Stimulated activated CD4-positive, alpha-beta T cell treated with anti-CD3 and anti-CD28 coated beads, TNF-alpha, amount 100 ng/mL, for 4 hours (primary cell): ENCODE measurements around the gene CD300H.
"Not testable (repeated sequence)": the region's sequence is repeated elsewhere in the genome, so short reads cannot be mapped to it uniquely, and the experiment has no call there.

Source experiments
- DNase-seq, 3 experiments: peaks; one replicate each; pipeline ENCODE4 v3.0.0-alpha.2; 2020; ENCODE audit warnings: low read depth in 3 of 3

CD300H gene

DNA sequence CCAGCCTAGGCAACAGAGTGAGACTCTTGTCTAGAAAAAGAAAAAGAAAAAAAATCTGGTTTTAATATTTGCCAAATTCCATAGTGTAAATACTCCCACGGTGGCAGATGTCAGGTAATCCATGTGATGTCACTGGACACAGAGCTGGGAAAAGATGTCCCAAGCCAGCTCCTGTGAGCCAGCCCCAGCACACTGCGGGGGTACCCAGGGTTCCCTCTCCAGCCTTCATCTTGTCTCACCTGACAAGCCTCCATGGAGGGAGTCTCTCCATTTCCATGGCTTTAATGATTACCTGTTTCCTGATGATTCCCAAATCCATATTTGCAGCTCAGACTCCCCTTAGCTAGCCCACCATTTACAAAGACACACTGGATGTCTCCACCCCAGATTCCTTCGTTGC, 40.6 kb downstream of the CD300H start:
- DNase-seq, result no peak

DNA sequence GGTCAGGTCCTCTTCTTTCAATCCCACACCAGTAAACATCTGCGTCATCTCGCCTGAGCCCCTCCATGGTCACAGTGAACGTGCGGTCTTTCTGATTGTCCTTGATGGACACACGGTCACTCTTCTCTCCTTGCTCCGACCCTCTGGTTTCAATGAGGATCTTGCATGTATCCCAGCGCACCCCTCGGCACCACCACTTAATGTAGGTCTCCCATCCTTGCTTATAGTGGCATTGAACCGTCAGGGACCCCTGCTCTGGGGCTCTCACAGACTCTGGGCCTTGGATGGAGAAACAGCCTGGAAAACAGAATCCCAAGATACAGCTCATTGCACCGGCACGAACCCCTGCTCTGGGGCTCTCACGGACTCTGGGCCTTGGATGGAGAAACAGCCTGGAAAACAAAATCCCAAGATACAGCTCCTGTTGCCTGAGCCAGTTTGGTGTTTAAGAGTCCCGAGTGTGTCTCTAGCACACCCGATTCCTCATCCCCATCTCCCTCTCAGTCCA, 41.5 kb downstream of the CD300H start:
- DNase-seq, result no peak

- no peak for DNase-seq
Observed at GRCh38 chr17:74525465-74525725, 41.9 kb downstream of the CD300H start.

- DNase-seq, result no peak
Observed at GRCh38 chr17:74524653-74525464, 42.5 kb downstream of the CD300H start.

DNA sequence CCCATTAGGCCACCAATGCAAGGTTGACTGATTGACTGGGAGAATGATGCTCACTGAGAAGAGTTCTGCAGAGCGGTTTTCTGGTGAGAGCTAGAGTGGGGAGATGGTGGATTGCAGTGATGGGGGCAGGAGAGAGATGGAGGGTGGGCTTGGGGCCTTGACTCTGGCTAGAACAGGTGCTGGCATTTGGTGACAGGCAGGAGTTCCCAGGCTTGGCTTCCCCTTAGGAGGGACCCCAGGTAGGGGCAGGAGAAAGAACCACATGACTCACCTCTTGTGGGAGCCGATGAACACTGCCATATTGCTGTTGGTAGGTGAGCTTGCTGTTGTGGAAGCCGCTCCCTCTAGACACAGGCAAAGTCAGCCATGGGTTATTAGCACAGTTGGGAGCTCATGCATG, 44.0 kb downstream of the CD300H start:
- DNase-seq, result no peak

DNA sequence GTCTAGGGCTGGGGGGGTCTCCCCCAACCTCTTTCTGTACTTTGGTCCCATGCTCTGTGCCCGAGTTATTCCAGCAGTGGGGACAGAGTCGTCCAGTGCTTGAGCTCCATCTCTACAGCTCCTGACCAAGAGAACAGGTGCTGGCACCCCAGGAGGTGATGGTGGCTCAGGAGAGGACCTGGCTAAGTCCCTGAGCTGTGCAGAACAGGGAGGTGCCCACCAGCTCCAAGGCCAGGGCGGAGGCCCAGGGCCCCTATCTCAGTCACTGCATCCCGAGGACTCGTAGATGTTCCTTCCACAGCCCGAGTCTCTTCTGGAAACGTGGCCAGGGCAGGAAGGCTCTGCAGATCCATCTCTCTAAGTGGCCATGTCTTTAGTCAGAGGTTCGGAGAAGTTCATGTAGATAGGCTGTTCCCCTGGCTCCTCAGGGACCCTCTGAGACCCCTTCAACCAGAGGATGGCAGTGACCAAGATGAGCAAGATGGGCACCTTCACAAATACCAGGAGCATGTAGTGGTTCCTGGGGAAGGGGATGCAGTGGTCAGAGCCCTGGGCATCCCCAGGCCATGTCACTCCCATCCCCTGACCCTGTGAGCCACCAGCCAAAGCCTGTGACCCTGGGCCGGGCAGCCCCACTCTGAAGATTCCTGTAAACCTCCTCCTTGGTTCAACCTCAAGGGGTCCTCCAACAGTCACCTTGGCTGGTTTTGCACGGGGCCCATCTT, 44.8 kb downstream of the CD300H start:
- DNase-seq, result no peak

GRCh38 chr17:74521701-74522201, 45.6 kb downstream of the CD300H start:
- DNase-seq, result no peak

DNA sequence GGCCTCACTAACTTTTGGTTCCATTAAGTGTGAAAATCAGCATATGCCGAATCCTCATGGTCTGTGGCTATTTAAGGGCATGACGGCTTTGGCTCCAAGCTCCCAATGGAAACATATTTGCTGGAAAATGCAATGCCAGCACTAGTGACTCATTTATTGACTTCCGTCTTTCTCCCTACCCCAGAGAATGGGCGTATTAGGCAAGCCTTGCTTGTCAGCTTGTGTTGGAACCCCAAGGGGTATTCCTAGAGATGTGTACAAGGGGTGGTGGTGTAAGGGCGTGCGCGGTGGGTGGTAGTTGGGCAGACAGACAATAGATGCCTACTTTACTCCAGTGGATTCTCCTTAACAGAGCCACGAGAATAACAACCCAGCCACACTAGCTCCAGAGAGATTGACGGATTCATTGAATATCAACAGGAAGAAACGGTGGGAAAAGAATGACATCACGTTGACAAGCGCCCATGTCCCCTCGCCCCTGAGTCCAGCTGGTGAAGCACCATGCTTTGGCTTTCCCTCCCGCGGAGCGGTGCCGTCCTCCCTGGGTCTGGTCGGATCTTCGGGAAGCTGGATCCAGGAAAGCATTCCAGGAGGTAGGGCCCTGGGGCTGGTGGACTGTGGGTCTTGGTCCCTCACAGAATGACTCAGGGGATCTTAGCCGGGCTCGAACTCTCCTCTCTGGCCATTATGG, 46.4 kb downstream of the CD300H start:
- DNase-seq, result no peak

- DNase-seq, result no peak
Observed at GRCh38 chr17:74520016-74520434, 47.3 kb downstream of the CD300H start.

DNA sequence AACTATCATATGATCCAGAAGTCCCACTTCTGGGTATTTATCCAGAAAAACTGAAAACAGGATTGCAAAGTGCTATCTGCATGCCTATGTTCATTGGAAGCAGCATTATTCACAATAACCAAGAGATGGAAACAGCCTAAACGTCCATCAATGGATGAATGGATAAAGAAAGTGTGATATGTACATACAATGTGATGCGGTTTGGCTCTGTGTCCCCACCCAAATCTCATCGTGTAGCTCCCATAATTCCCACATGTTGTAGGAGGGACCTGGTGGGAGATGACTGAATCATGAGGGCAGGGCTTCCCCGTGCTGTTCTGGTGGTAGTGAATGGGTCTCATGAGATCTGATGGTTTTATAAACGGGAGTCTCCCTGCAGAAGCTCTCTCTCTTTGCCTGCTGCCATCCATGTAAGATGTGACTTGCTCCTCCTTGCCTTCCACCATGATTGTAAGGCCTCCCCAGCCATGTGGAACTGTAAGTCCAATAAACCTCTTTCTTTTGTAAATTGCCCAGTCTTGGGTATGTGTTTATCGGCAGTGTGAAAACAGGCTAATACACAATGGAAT, 48.8 kb downstream of the CD300H start:
- DNase-seq, result not testable (repeated sequence)

DNA sequence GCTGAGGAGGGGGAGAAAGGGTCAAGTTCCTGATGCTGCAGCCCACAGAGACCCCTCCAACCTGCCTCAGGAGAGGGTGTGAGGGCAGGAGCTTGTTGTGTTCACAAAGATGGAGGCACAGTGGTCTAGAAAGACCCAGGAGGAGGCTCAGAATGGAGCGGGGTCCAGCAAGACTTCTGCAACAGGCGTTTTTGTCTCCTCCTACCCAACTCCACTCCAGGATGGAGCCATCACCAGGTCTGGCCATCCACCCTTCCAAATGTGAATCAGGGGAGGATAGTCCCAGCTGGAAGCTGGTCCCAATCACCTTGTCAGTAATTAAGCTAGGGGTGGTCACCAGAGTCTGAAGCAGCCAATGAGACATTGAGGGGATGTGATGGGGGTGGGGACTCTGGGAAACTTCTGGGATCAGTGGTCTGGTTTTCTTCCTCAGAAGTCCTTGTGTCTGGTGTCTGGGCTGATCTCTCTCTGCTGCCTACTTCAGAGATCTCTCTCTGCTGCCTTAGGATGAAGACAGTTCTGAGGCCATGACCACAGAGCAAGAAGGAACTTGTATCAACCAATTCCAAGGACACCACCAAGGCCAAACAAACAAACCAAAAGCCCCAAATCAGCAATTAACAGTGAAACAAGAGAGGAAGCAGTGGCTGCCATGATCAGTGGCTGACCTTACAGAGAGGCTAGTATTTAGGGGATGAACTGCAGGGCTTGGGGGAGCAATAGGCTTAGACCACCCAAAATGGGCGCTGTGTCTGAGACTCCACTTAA, 50.6 kb downstream of the CD300H start:
- no peak for DNase-seq

GRCh38 chr17:74515941-74516340, 51.4 kb downstream of the CD300H start:
- no peak for DNase-seq

DNA sequence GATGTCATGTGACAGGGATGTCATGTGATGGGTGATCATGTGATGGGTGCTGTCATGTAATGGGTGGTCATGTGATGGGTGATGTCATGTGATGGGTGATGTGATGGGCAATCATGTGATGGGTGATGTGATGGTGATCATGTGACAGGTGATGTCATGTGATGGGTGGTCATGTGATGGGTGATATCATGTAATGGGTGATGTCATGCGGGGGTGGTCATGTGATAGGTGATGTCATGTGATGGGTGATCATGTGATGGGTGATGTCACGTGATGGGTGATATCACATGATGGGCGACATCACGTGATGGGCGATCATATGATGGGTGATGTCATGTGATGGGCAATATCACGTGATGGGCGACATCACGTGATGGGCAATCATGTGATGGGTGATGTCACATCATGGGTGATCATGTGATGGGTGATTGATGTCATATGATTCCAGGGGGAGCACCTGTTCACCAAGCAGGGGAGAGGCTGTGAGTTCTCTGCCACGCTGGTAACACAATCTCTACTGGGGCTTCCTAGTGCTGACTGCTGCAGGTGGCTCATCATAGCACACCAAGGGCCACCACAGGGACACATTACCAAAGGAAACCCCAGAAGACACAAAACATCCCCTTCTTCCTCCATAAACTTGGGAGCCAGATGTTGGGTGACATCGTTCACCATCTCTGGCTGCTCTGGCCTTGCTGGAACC, 52.5 kb downstream of the CD300H start:
- DNase-seq, result no peak

GRCh38 chr17:74513987-74514631, 53.2 kb downstream of the CD300H start:
- no peak for DNase-seq

DNA sequence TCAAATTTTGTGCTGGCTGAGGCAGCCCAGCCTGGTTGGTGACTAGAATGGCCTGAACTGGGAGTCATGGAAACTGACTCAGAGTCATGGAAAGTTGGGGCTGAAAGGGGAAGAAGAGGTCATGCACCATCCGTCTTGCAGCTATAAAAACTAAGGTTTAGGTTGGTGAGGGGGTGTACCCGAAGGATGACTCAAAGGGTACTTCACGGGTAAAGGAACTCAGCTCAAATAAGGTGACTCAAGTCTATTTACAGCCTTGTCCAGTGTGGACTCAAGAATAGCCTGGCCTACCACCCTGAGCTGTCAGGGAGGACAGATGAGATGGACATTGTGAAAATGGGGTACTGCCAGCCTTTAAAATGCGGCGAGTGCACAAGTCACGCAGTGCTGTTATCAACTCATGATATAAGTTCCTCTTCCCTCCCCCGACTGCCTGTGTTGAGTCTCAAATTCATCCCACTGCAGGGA, 54.7 kb downstream of the CD300H start:
- no peak for DNase-seq

DNA sequence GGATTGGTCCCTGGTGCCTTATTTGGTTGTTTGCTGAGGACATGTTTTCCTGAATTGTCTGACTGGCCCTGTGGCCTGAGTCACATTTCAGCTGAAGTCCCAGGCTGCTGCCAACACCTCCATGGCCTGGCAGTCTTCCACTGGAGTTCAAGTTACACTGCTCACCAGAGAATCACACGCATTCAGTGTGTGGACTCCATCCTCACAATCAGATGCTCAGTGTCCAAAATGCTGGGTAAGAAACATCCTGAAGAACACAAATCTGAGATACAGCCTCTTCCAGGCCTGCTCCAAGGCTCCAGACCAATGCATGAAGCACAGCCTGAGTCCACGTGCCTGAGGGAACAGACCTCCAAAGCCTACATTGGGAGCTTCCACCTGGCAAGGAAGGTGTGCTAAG, 55.3 kb downstream of the CD300H start:
- no peak for DNase-seq
